ES-I3 (cell line): Measurements from ENCODE around the gene PLCL2.
"Not testable (repeated sequence)": the region's sequence is repeated elsewhere in the genome, so short reads cannot be mapped to it uniquely, and the experiment has no call there.

Experiments used
- H3K36me3 ChIP-seq: 2 replicates; pipeline ENCODE4 v1.6.1; 2013; ENCODE audit warnings: mild to moderate bottlenecking, low read length, control low read depth, moderate library complexity; ENCODE audit not compliant: insufficient read depth
- H3K4me1 ChIP-seq: 2 replicates; pipeline ENCODE4 v1.6.1; 2013; ENCODE audit warnings: mild to moderate bottlenecking, control low read depth, low read length; ENCODE audit not compliant: insufficient read depth
- H3K9ac ChIP-seq: 2 replicates; pipeline ENCODE4 v1.6.1; 2013; ENCODE audit warnings: low read depth, mild to moderate bottlenecking, low read length, moderate library complexity
- H3K9me3 ChIP-seq: 2 replicates; pipeline ENCODE4 v1.6.1; 2013; ENCODE audit warnings: mild to moderate bottlenecking, low read length, moderate library complexity; ENCODE audit not compliant: control insufficient read depth, insufficient read depth

PLCL2 gene

GRCh38 chr3:16936233-16936632 lies 51.5 kb downstream of the PLCL2 start:
- H3K4me1 ChIP-seq = 0 out of 2 replicates have a peak, but pooled peaks cover 3% of the 10 kb centered on the region
- H3K9ac ChIP-seq = no peak overlapping the region
- no peaks in the 10 kb centered on the region for H3K36me3 ChIP-seq
- no peaks in the 10 kb centered on the region for H3K9me3 ChIP-seq

GRCh38 chr3:16936676-16937230 lies 52.0 kb downstream of the PLCL2 start:
- no peaks in the 10 kb centered on the region for H3K36me3 ChIP-seq
- H3K9me3 ChIP-seq = no peaks in the 10 kb centered on the region
- 0 out of 2 replicates have a peak, but pooled peaks cover 3% of the 10 kb centered on the region for H3K4me1 ChIP-seq
- H3K9ac ChIP-seq = no peak overlapping the region

DNA sequence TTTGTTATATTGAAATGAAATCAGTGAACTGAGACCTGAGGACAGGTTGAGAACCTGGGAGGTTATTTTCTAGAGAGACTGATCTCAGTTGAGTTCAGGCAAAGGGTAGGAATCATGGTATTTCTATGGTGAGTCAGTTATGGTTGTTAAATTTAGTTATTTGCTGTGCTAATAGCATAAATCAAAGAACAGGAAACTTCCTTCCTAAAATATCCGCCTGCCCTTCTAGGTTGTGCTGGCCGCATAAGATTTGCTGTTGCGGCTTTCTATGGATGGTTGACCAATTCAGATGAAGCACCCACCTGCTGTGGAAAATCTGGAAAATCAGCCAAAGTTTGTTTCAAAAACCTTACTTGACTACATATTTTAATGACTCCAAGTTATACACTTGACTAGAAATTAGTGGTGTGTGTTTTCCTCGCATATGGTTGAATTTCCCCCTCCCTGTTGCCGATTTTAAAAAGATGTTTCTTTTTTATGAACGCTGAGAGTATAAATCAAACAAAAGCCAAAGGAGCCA lies 52.6 kb downstream of the PLCL2 start:
- H3K9me3 ChIP-seq = no peaks in the 10 kb centered on the region
- H3K4me1 ChIP-seq = 0 out of 2 replicates have a peak, but pooled peaks cover 3% of the 10 kb centered on the region
- no peaks in the 10 kb centered on the region for H3K36me3 ChIP-seq
- no peak overlapping the region for H3K9ac ChIP-seq

DNA sequence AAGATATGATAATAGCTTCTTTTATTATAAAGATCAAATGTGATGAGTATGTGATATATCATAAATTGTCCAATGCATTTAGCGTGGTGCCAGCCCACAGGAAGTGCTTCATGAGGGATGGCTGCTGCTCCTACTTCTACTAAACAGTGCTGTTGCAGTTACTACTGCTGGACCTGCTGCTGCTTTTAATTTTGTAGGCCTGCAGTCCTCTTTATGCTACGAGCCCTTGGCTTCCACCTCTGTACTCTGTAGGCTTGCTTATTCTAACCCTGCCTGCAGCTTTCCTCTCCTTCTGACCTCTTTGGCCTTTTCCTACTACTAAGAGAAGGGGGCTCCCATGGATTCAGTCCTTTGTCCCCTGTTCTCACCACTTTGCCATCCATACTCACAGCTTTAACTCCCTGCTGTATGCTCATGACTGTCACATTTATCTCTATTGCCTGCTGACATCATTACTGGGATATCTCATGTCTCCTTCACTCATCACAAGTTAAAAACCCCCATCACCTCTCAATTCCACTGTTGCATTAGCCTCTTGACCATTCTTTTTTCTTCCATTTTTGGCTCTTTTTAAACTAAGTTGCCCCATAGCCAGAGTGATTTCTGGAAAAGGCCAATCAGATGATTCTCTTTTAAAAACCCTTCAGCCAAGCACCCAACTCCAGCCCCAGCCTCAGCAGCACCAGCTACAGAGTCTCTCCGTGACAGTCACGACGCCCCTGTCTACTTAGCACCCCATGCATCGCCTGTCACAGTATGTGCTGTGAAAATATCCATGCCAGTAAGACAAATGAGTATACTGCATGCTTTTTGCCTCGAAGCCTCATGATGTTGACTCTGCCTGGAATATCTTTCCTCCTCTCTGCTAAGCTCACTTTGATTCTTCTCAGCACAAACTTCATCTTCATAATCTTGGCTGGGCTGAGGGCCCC lies 56.3 kb downstream of the PLCL2 start:
- Histone ChIP-seq H3K4me1 (0 out of 2 replicates have a peak, but pooled peaks cover 3% of the 10 kb centered on the region), H3K9ac (no peak overlapping the region), H3K9me3 (no peaks in the 10 kb centered on the region), H3K36me3 (no peaks in the 10 kb centered on the region)

GRCh38 chr3:16942955-16943354 lies 58.2 kb downstream of the PLCL2 start:
- no peaks in the 10 kb centered on the region for H3K4me1 ChIP-seq

GRCh38 chr3:16943857-16944256 lies 59.1 kb downstream of the PLCL2 start:
- H3K4me1 ChIP-seq = no peaks in the 10 kb centered on the region
- no peaks in the 10 kb centered on the region for H3K36me3 ChIP-seq
- H3K9ac ChIP-seq = no peak overlapping the region
- H3K9me3 ChIP-seq = no peaks in the 10 kb centered on the region

More at GRCh38 chr3:16942955-16943354, 58.2 kb downstream of the PLCL2 start:
- Histone ChIP-seq H3K9ac (no peak overlapping the region), H3K9me3 (no peaks in the 10 kb centered on the region), H3K36me3 (no peaks in the 10 kb centered on the region)

DNA sequence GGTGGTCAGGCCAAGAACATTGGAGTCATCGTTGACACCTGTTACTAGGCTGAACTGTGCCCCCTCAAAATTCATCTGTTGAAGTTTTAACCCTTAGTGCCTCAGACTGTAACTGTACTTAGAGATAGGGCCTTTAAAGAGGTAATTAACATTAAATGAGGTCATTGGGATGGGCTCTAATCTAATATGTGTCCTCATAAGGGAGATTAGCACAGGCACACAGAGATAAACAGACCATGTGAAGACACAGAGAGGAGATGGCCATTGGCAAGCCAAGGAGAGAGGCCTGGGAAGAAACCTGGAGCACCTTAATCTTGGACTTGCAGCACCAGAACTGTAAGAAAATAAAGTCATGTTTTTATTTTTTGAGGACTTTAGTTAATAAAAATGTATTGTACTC lies 59.6 kb downstream of the PLCL2 start:
- no peaks in the 10 kb centered on the region for H3K4me1 ChIP-seq
- H3K9ac ChIP-seq = no peak overlapping the region
- no peaks in the 10 kb centered on the region for H3K36me3 ChIP-seq
- H3K9me3 ChIP-seq = no peaks in the 10 kb centered on the region

- no peaks in the 10 kb centered on the region for H3K4me1 ChIP-seq
- H3K36me3 ChIP-seq = no peaks in the 10 kb centered on the region
- H3K9ac ChIP-seq = no peak overlapping the region
- no peaks in the 10 kb centered on the region for H3K9me3 ChIP-seq
These were observed 60.6 kb downstream of the PLCL2 start for GRCh38 chr3:16945330-16945729.

DNA sequence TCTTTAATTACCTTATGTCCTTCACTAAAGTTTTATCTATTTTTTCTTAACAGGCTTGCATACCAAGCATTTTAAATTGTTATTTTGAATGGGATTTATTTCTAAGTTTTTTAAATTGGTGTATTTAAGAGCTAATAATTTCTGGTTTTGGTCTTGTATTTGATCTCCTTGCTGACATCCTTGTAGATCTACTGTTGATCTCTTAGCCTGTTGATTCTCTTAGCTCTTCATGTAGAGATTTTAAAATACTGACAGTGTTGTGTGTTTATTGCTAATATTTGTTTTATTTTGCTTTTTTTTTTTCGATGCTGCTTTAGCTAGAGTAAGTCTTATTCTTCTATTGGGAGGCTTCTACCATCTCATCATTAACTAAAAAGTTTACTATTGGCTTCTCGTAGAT lies 65.5 kb downstream of the PLCL2 start:
- Histone ChIP-seq H3K36me3 (no peaks in the 10 kb centered on the region), H3K4me1 (no peaks in the 10 kb centered on the region), H3K9ac (no peak overlapping the region), H3K9me3 (no peaks in the 10 kb centered on the region)

- Histone ChIP-seq H3K9me3 (no peaks in the 10 kb centered on the region), H3K36me3 (no peaks in the 10 kb centered on the region), H3K4me1 (no peaks in the 10 kb centered on the region), H3K9ac (no peak overlapping the region)
These were observed 66.1 kb downstream of the PLCL2 start for GRCh38 chr3:16950845-16951244.

DNA sequence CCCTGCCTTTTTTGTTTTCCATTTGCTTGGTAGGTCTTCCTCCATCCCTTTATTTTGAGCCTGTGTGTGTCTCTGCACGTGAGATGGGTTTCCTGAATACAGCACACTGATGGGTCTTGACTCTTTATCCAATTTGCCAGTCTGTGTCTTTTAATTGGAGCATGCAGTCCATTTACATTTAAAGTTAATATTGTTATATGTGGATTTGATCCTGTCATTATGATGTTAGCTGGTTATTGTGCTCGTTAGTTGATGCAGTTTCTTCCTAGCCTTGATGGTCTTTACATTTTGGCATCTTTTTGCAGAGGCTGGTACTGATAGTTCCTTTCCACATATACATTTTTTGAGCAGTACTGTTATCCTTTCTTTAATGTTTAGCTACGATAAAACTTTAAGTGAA lies 73.1 kb downstream of the PLCL2 start:
- H3K4me1 ChIP-seq, H3K36me3 ChIP-seq, H3K9ac ChIP-seq, H3K9me3 ChIP-seq: not testable (repeated sequence)

DNA sequence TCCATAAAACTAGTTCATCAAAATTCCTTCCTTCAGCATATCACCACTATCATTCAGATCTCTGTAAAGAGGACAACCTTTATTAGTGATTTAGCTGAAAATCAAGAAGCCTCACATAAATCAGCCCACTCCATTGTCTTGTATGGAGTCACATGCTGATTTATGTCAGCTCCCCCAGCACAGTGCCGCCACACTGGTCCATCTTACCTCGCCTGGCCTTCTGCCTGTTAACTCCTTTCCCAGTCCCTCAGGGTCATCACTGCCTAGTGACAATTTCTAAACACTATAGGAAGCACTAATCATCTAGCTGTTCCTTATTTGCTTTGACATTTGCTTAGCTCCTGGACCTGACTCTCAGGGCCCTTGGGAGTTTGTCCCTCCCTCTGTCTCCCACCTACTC lies 75.4 kb downstream of the PLCL2 start:
- Histone ChIP-seq H3K9me3 (no peaks in the 10 kb centered on the region), H3K4me1 (0 out of 2 replicates have a peak, but pooled peaks cover 7% of the 10 kb centered on the region), H3K36me3 (no peaks in the 10 kb centered on the region), H3K9ac (no peak overlapping the region)

DNA sequence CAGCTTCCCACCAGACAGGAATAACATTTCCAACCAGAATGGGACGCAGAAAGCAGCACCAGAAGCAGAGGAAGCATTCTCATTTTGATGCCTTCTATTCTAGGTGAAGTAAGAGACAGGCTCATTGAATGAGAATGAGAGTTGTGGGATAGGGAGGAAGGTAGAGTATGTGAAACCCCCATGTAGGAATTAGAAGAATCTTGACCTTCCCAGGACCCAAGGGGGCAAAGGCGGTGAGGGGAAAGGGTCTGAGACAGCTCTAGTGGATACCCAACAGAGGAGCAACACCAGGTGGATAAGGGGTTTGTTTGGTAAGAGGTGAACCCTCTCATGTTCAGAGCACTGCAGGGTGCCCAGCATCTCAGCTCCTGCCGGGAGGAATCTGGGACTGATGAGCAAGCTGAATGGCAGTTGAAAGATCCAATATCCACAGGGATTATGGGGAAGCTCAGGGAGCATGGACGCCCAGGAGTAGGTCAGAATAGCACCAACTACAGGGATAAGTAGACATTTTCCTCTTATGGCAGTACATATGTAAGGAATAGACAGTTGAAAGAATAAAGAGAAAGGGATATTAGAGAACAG lies 77.0 kb downstream of the PLCL2 start:
- Histone ChIP-seq H3K9me3 (no peaks in the 10 kb centered on the region), H3K36me3 (no peaks in the 10 kb centered on the region), H3K9ac (no peak overlapping the region), H3K4me1 (0 out of 2 replicates have a peak, but pooled peaks cover 7% of the 10 kb centered on the region)

- Histone ChIP-seq H3K4me1 (no peaks in the 10 kb centered on the region), H3K9ac (no peak overlapping the region), H3K36me3 (no peaks in the 10 kb centered on the region), H3K9me3 (no peaks in the 10 kb centered on the region)
These were observed 90.3 kb downstream of the PLCL2 start for GRCh38 chr3:16975083-16975482.
